Cardiac fibroblast (primary cell): ENCODE measurements around the gene ZNF490.
A peak's percentile ranks its signal among the peaks of the same experiment; 100 is the strongest.
"Not testable (repeated sequence)": the region's sequence is repeated elsewhere in the genome, so short reads cannot be mapped to it uniquely, and the experiment has no call there.

Source experiments
- DNase-seq, 2 donors: peaks; one replicate each; pipeline versions ENCODE4 v3.0.0 to v3.0.0-alpha.2; 2010; ENCODE audit warnings: low read depth in 2 of 2
- H3K4me3 ChIP-seq, 2 donors: replicated peaks in 1 of 2; 1 replicate in 1 of 2; 2 replicates in 1 of 2; pipeline ENCODE4 v1.5.1; 2011; ENCODE audit warnings: low read depth in 2 of 2, low read length in 2 of 2, mild to moderate bottlenecking in 2 of 2, moderate library complexity in 1 of 2
- CTCF ChIP-seq: IDR thresholded peaks from one replicate; pipeline ENCODE4 v1.5.1; 2011; ENCODE audit warnings: low read depth, mild to moderate bottlenecking, low read length, inconsistent platforms

Gene ZNF490

GRCh38 chr19:12623361-12624031, 12.9 kb upstream of the ZNF490 start:
- no peak for DNase-seq
- no peak for TF ChIP-seq CTCF

GRCh38 chr19:12621253-12622024, 10.8 kb upstream of the ZNF490 start:
- DNase-seq, H3K4me3 ChIP-seq: not testable (repeated sequence)

More at GRCh38 chr19:12623361-12624031, 12.9 kb upstream of the ZNF490 start:
- no peak overlapping the region for H3K4me3 ChIP-seq

GRCh38 chr19:12617646-12618045, 7.0 kb upstream of the ZNF490 start:
- no peak for DNase-seq
- TF ChIP-seq CTCF, result no peak
- H3K4me3 ChIP-seq, result no peak overlapping the region

GRCh38 chr19:12611361-12611699, 717 bp upstream of the ZNF490 start:
- peak; percentile 69 to 80 for DNase-seq
- no peak for TF ChIP-seq CTCF

GRCh38 chr19:12607631-12608030, 3.0 kb downstream of the ZNF490 start:
- no peak overlapping the region for H3K4me3 ChIP-seq
- no peak for TF ChIP-seq CTCF
- no peak for DNase-seq

More at GRCh38 chr19:12611361-12611699, 717 bp upstream of the ZNF490 start:
- H3K4me3 ChIP-seq, result peak overlapping the region; percentile 99 to 100

- no peak for TF ChIP-seq CTCF
- DNase-seq, result no peak
- no peak overlapping the region for H3K4me3 ChIP-seq
These were observed 3.8 kb downstream of the ZNF490 start for GRCh38 chr19:12606796-12607195.

GRCh38 chr19:12603714-12604113, 6.9 kb downstream of the ZNF490 start:
- DNase-seq, result no peak
- TF ChIP-seq CTCF, result no peak
- H3K4me3 ChIP-seq, result no peak overlapping the region
